Mesendoderm (in vitro differentiated cells): ENCODE measurements around the gene EZR.

Experiments used
- DNase-seq: peaks from one replicate; pipeline ENCODE4 v3.0.0; 2013
- H2AK5ac ChIP-seq: 2 replicates; pipeline ENCODE4 v1.6.1; 2013; ENCODE audit warnings: low read length, inconsistent platforms
- H2BK120ac ChIP-seq: 2 replicates; pipeline ENCODE4 v1.6.1; 2013; ENCODE audit warnings: low read depth, mild to moderate bottlenecking, low read length, moderate library complexity, mixed read lengths
- H2BK15ac ChIP-seq: replicated peaks from 2 replicates; pipeline ENCODE4 v1.6.1; 2013; ENCODE audit warnings: low read depth, mild to moderate bottlenecking, moderate library complexity
- H2BK5ac ChIP-seq: 2 replicates; pipeline ENCODE4 v1.6.1; 2013; ENCODE audit warnings: low read length, inconsistent platforms
- H3K18ac ChIP-seq: 2 replicates; pipeline ENCODE4 v1.6.1; 2013; ENCODE audit warnings: mild to moderate bottlenecking, low read length, mixed read lengths
- H3K23ac ChIP-seq: one replicate; pipeline ENCODE4 v1.6.1; 2013; ENCODE audit warnings: low read length
- H3K27ac ChIP-seq: 2 replicates; pipeline ENCODE4 v1.5.1; 2013; ENCODE audit warnings: low read depth, mild to moderate bottlenecking, inconsistent platforms, low read length, moderate library complexity
- H3K27me3 ChIP-seq: 2 replicates; pipeline ENCODE4 v1.6.1; 2013; ENCODE audit warnings: low read length, control low read depth, mild to moderate bottlenecking, inconsistent platforms; ENCODE audit not compliant: insufficient read depth, poor library complexity
- H3K36me3 ChIP-seq: 2 replicates; pipeline ENCODE4 v1.6.1; 2013; ENCODE audit warnings: low read length, inconsistent platforms; ENCODE audit not compliant: control insufficient read depth, insufficient read depth
- H3K4ac ChIP-seq: one replicate; pipeline ENCODE4 v1.6.1; 2013; ENCODE audit warnings: low read depth, mild to moderate bottlenecking, low read length, moderate library complexity
- H3K4me1 ChIP-seq: 2 replicates; pipeline ENCODE4 v1.6.1; 2013; ENCODE audit warnings: low read depth, low read length, inconsistent platforms; ENCODE audit not compliant: control insufficient read depth
- H3K4me2 ChIP-seq: 2 replicates; pipeline ENCODE4 v1.6.1; 2013; ENCODE audit warnings: low read length
- H3K4me3 ChIP-seq: 2 replicates; pipeline ENCODE4 v1.5.1; 2013; ENCODE audit warnings: mild to moderate bottlenecking, low read length
- H3K56ac ChIP-seq: one replicate; pipeline ENCODE4 v1.6.1; 2013; ENCODE audit warnings: low read length
- H3K79me1 ChIP-seq: 2 replicates; pipeline ENCODE4 v1.6.1; 2013; ENCODE audit warnings: low read length, inconsistent platforms
- H3K79me2 ChIP-seq: 2 replicates; pipeline ENCODE4 v1.6.1; 2013; ENCODE audit warnings: mild to moderate bottlenecking, low read length; ENCODE audit not compliant: control insufficient read depth, insufficient read depth
- H3K9ac ChIP-seq: 2 replicates; pipeline ENCODE4 v1.6.1; 2013; ENCODE audit warnings: low read length, inconsistent platforms
- H4K5ac ChIP-seq: one replicate; pipeline ENCODE4 v1.6.1; 2013; ENCODE audit warnings: low read length
- H4K8ac ChIP-seq: one replicate; pipeline ENCODE4 v1.6.1; 2013; ENCODE audit warnings: low read depth, mild to moderate bottlenecking, control low read depth, low read length, moderate library complexity
- WGBS: extraction: QIAGEN DNeasy Blood & Tissue Kit; methylation state at CpG from one replicate; pipeline ENCODE4 v1.1.7; 2013; ENCODE audit warnings: low lambda C conversion rate, missing lambda C conversion rate; ENCODE audit not compliant: insufficient coverage; ENCODE audit errors: extremely low coverage; 5-methylcytosine and 5-hydroxymethylcytosine counted together

Gene EZR

DNA sequence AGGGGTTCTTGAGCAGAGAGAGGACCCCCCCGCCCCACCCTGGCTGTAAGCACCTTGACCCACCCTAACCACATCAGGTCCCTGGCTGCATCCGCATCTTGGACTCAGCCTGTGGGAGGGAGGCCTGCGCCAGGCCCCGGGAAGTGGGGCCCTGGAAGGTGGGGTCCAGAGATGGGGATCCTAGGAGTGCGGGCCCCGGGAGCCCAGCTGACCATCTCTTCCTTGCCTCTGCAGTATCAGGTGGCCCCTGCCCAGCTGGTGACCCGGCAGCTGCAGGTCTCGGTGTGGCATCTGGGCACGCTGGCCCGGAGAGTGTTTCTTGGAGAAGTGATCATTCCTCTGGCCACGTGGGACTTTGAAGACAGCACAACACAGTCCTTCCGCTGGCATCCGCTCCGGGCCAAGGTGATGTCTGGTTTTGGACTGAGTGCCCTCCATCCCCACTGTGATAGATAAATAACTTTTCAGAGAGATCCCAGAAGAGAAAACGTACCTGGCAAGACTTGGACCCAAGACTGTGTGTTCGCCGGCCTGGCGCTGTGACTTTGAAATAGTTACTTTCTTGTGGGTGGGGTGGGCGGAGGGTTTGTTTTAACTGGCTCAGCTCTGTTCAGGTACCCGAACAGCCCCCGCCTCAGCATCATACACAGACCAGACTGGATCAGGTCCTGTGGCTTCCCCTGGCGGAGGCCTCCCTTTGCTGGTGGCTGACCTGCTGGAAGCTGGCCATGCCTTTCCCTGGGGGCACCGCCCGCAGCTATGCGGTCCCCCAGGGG is 62.0 kb downstream of the EZR start:
- Histone ChIP-seq H3K79me2 (no peaks in the 10 kb centered on the region), H3K27me3 (no peaks in the 10 kb centered on the region), H3K27ac (peak overlapping the region; percentile 11), H3K4me2 (no peak overlapping the region), H3K18ac (peak overlapping the region; percentile 28), H3K23ac (no peak overlapping the region), H4K8ac (no peak overlapping the region), H3K4me3 (no peak overlapping the region), H3K79me1 (no peaks in the 10 kb centered on the region), H2AK5ac (no peak overlapping the region), H3K36me3 (no peaks in the 10 kb centered on the region), H2BK15ac (no peak overlapping the region), H2BK120ac (no peak overlapping the region), H4K5ac (no peak overlapping the region), H2BK5ac (no peak overlapping the region), H3K4ac (no peak overlapping the region), H3K9ac (no peak overlapping the region), H3K56ac (no peak overlapping the region), H3K4me1 (peaks cover 4% of the 10 kb centered on the region)
- no peak for DNase-seq
- WGBS: no CpG with 5 or more reads among the region's 25 CpGs

DNA sequence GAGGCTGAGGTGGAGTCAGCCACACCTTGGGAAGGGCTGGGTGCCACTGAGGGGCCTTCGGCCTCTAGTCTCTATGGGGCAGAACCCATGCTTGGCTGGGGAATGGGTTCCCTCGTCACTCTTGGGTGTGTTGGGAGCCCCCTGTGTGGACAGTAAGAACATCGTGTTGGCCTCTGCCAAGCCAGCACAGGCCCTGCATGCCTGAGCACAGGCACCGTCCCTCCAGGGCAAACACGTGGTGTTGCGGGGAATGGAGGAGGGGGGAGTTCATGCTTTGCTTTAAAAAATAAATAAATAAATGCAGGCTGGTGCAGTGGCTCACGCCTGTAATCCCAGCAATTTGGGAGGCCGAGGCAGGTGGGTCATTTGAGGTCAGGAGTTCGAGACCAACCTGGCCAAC is 63.0 kb downstream of the EZR start:
- no CpG with 5 or more reads among the region's 9 CpGs for WGBS
- H3K23ac ChIP-seq: no peak overlapping the region
- H3K56ac ChIP-seq: no peak overlapping the region
- no peak overlapping the region for H2BK5ac ChIP-seq
- no peaks in the 10 kb centered on the region for H3K27me3 ChIP-seq
- no peak overlapping the region for H3K18ac ChIP-seq
- no peak overlapping the region for H2AK5ac ChIP-seq
- no peak overlapping the region for H2BK15ac ChIP-seq
- H3K36me3 ChIP-seq: no peaks in the 10 kb centered on the region
- H4K5ac ChIP-seq: no peak overlapping the region
- H3K4me1 ChIP-seq: peaks cover 4% of the 10 kb centered on the region
- H3K27ac ChIP-seq: no peak overlapping the region
- H3K79me1 ChIP-seq: no peaks in the 10 kb centered on the region
- H2BK120ac ChIP-seq: no peak overlapping the region
- H3K4me3 ChIP-seq: no peak overlapping the region
- no peaks in the 10 kb centered on the region for H3K79me2 ChIP-seq
- H3K4ac ChIP-seq: no peak overlapping the region
- no peak overlapping the region for H3K4me2 ChIP-seq
- H3K9ac ChIP-seq: no peak overlapping the region
- H4K8ac ChIP-seq: no peak overlapping the region
- DNase-seq: no peak

DNA sequence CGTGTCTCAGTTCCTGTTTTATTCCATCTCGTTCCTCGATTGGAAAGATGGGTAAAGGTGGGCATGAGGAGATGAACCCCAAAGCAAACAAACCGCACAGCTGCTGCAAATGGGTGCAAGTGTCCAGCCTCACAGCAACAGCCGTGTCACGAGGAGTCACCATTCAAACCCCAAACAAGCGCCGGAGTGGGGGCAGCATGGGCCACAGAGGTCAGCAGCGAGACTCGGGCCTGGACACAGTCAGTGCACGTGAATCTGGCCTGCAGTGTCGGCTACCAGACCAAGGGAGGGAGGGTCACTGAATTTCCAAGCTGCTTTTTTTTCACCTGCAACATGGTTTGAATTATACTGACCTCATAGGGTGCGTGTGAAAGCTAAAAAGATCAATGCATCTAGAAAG is 63.5 kb downstream of the EZR start:
- no peak for DNase-seq
- no peak overlapping the region for H2BK120ac ChIP-seq
- H3K4ac ChIP-seq: no peak overlapping the region
- H3K27me3 ChIP-seq: no peaks in the 10 kb centered on the region
- H2BK15ac ChIP-seq: no peak overlapping the region
- no peak overlapping the region for H2AK5ac ChIP-seq
- no peaks in the 10 kb centered on the region for H3K79me1 ChIP-seq
- no peak overlapping the region for H4K8ac ChIP-seq
- H3K9ac ChIP-seq: no peak overlapping the region
- no peak overlapping the region for H2BK5ac ChIP-seq
- H4K5ac ChIP-seq: no peak overlapping the region
- no peak overlapping the region for H3K4me3 ChIP-seq
- no peaks in the 10 kb centered on the region for H3K36me3 ChIP-seq
- no peak overlapping the region for H3K56ac ChIP-seq
- H3K23ac ChIP-seq: no peak overlapping the region
- H3K79me2 ChIP-seq: no peaks in the 10 kb centered on the region
- H3K18ac ChIP-seq: no peak overlapping the region
- WGBS: no CpG with 5 or more reads among the region's 13 CpGs
- peaks cover 4% of the 10 kb centered on the region for H3K4me1 ChIP-seq
- H3K27ac ChIP-seq: no peak overlapping the region
- H3K4me2 ChIP-seq: no peak overlapping the region

DNA sequence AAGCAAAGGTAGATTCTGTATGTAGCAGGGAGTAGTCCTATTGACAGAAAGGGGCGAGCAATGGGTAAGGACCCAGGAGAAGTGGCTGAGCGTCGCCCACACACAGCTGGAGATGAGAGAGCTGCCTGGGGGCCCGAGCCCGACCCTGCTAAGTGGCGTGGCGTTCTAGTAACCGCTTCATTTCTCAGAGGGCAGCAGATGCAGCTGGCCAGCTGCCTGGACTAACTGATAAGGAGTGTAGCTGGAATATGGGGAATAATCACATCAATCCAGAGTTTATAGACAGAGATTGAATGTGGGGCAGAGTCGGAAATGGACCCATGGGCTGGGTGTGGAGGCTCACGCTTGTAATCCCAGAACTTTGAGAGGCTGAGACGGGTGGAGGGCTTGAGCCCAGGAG is 64.4 kb downstream of the EZR start:
- no peak overlapping the region for H3K23ac ChIP-seq
- H4K8ac ChIP-seq: no peak overlapping the region
- WGBS: no CpG with 5 or more reads among the region's 11 CpGs
- no peak overlapping the region for H3K4me3 ChIP-seq
- no peak overlapping the region for H2BK120ac ChIP-seq
- H2BK15ac ChIP-seq: no peak overlapping the region
- no peak overlapping the region for H2AK5ac ChIP-seq
- H3K27ac ChIP-seq: no peak overlapping the region
- no peaks in the 10 kb centered on the region for H3K27me3 ChIP-seq
- no peaks in the 10 kb centered on the region for H3K79me2 ChIP-seq
- no peak overlapping the region for H4K5ac ChIP-seq
- H3K18ac ChIP-seq: no peak overlapping the region
- H3K56ac ChIP-seq: no peak overlapping the region
- H3K4me2 ChIP-seq: no peak overlapping the region
- no peak overlapping the region for H3K9ac ChIP-seq
- H3K79me1 ChIP-seq: no peaks in the 10 kb centered on the region
- H3K4me1 ChIP-seq: peaks cover 4% of the 10 kb centered on the region
- no peak for DNase-seq
- H3K36me3 ChIP-seq: no peaks in the 10 kb centered on the region
- H3K4ac ChIP-seq: no peak overlapping the region
- H2BK5ac ChIP-seq: no peak overlapping the region

DNA sequence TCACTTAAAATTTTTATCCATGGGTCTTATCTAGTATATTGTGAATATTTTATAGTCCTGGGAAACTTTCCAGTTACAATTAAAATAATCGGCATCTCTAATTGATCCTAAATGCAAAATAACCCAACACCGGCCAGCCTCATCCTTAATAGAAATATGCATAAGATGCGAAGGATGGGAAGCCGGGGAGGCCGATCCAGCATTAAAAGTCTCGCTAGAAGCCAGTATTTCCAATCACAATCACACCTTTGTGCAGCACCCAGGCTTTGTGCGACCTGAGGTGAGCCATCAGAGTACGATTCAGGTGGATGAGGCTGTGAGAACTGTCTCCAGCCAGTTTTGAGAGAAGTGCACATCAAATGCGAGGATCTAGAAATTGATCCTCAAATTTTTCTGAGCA is 65.4 kb downstream of the EZR start:
- Histone ChIP-seq H3K4ac (no peak overlapping the region), H3K36me3 (no peaks in the 10 kb centered on the region), H3K27me3 (no peaks in the 10 kb centered on the region), H3K4me3 (no peak overlapping the region), H3K4me2 (no peak overlapping the region), H3K79me2 (no peaks in the 10 kb centered on the region), H3K23ac (no peak overlapping the region), H3K9ac (no peak overlapping the region), H3K18ac (no peak overlapping the region), H4K8ac (no peak overlapping the region), H3K27ac (no peak overlapping the region), H4K5ac (no peak overlapping the region), H3K4me1 (peaks cover 4% of the 10 kb centered on the region), H3K79me1 (no peaks in the 10 kb centered on the region), H2BK15ac (no peak overlapping the region), H2AK5ac (no peak overlapping the region), H2BK5ac (no peak overlapping the region), H3K56ac (no peak overlapping the region), H2BK120ac (no peak overlapping the region)
- DNase-seq: no peak
- no CpG with 5 or more reads among the region's 9 CpGs for WGBS

DNA sequence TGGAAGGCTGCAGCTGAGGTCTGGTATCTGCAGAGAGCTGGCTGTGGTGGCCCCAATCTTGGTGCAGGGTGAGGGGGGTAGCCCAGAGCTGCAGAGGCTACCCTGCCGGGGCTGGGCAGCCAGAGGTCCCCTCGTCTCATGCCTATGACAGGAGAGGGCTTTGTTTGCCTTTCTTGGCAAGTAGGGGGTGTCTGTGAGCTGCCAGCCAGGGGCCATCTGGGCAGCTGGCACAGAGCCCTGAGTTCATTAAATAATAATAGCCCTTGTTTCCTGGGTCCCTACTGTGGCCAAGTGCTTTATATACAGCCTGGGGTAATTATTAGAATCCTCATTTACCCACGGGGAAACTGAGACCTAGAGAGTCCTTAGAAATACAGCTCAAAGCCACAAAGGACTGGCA is 66.6 kb downstream of the EZR start:
- no peak overlapping the region for H2BK120ac ChIP-seq
- no peak overlapping the region for H3K4me2 ChIP-seq
- no CpG with 5 or more reads among the region's 3 CpGs for WGBS
- no peak overlapping the region for H2AK5ac ChIP-seq
- H3K4ac ChIP-seq: no peak overlapping the region
- H3K9ac ChIP-seq: no peak overlapping the region
- no peak overlapping the region for H2BK15ac ChIP-seq
- H3K56ac ChIP-seq: no peak overlapping the region
- no peak overlapping the region for H3K4me3 ChIP-seq
- H3K36me3 ChIP-seq: no peaks in the 10 kb centered on the region
- H3K27ac ChIP-seq: no peak overlapping the region
- no peak overlapping the region for H3K23ac ChIP-seq
- H3K4me1 ChIP-seq: no peaks in the 10 kb centered on the region
- H3K79me1 ChIP-seq: no peaks in the 10 kb centered on the region
- no peak overlapping the region for H4K8ac ChIP-seq
- H4K5ac ChIP-seq: no peak overlapping the region
- H2BK5ac ChIP-seq: no peak overlapping the region
- DNase-seq: no peak
- H3K79me2 ChIP-seq: no peaks in the 10 kb centered on the region
- H3K18ac ChIP-seq: no peak overlapping the region
- H3K27me3 ChIP-seq: no peaks in the 10 kb centered on the region
